Neural cell (in vitro differentiated cells): ENCODE measurements around the gene FIGNL2. TPM values are rescaled to one million over a fixed set of nuclear protein-coding genes. Genes with fewer than 3 reads are reported as not detected.

Experiments used
- H2AFZ ChIP-seq: fragments of 200-600, 300-800 bp; sonication (generic), shearing (Covaris generic); 2 replicates; pipeline ENCODE4 v1.6.0; 2014; ENCODE audit warnings: low read depth, mild to moderate bottlenecking, antibody characterized with exemption, low read length, moderate library complexity
- H3F3A ChIP-seq: fragments of 200-600 bp; shearing (Covaris generic); 2 replicates; pipeline ENCODE4 v1.6.1; 2016; ENCODE audit warnings: mild to moderate bottlenecking, moderate library complexity, mixed read lengths, antibody characterized with exemption, low read length; ENCODE audit not compliant: insufficient read depth, poor library complexity, severe bottlenecking
- H3K27ac ChIP-seq: fragments of 200-600, 300-800 bp; sonication (generic), shearing (Covaris generic); 2 replicates; pipeline ENCODE4 v1.5.1; 2014; ENCODE audit warnings: mild to moderate bottlenecking, low read length, moderate library complexity
- H3K27me3 ChIP-seq: fragments of 300-800, 200-600 bp; sonication (generic), shearing (Covaris generic); 2 replicates; pipeline ENCODE4 v1.6.0; 2014; ENCODE audit warnings: mild to moderate bottlenecking, low read depth, low read length, moderate library complexity; ENCODE audit not compliant: insufficient read depth
- H3K36me3 ChIP-seq: fragments of 300-800, 200-600 bp; sonication (generic), shearing (Covaris generic); 2 replicates; pipeline ENCODE4 v1.5.1; 2014; ENCODE audit warnings: mild to moderate bottlenecking, antibody characterized with exemption, low read length, moderate library complexity; ENCODE audit not compliant: insufficient read depth
- H3K4me2 ChIP-seq: fragments of 300-800, 200-600 bp; sonication (generic), shearing (Covaris generic); 2 replicates; pipeline ENCODE4 v1.6.0; 2014; ENCODE audit warnings: mild to moderate bottlenecking, low read length
- H3K4me3 ChIP-seq: fragments of 300-800, 200-600 bp; sonication (generic), shearing (Covaris generic); 2 replicates; pipeline ENCODE4 v1.5.1; 2014; ENCODE audit warnings: mild to moderate bottlenecking, low read length, moderate library complexity
- H3K79me2 ChIP-seq: fragments of 200-600 bp; shearing (Covaris generic); replicated peaks from 2 replicates; pipeline ENCODE4 v1.6.0; 2014; ENCODE audit warnings: mild to moderate bottlenecking, low read length, moderate library complexity; ENCODE audit not compliant: insufficient read depth
- H3K9ac ChIP-seq: fragments of 300-800, 200-600 bp; sonication (generic), shearing (Covaris generic); 2 replicates; pipeline ENCODE4 v1.6.1; 2016; ENCODE audit warnings: mild to moderate bottlenecking, low read length, mixed read lengths
- H3K9me2 ChIP-seq: fragments of 200-600 bp; shearing (Covaris generic); 2 replicates; pipeline ENCODE4 v1.6.1; 2016; ENCODE audit warnings: mild to moderate bottlenecking, low read length, mixed read lengths; ENCODE audit not compliant: insufficient read depth
- H3K9me3 ChIP-seq: fragments of 200-600, 300-800 bp; sonication (generic), shearing (Covaris generic); 2 replicates; pipeline ENCODE4 v1.6.1; 2016; ENCODE audit warnings: mild to moderate bottlenecking, mixed run types, low read length, moderate library complexity, mixed read lengths
- H4K20me1 ChIP-seq: fragments of 200-600 bp; shearing (Covaris generic); 2 replicates; pipeline ENCODE4 v1.6.1; 2016; ENCODE audit warnings: mild to moderate bottlenecking, mixed run types; ENCODE audit not compliant: insufficient read depth
- CTCF ChIP-seq: fragments of 450-650 bp; IDR thresholded peaks from 2 replicates; pipeline ENCODE4 v1.5.1; 2014; ENCODE audit warnings: antibody characterized with exemption, mild to moderate bottlenecking, moderate library complexity; ENCODE audit not compliant: poor library complexity, severe bottlenecking
- EP300 ChIP-seq: fragments of 450-650 bp; conservative IDR thresholded peaks from 2 replicates; pipeline ENCODE4 v1.6.1; 2014; ENCODE audit warnings: antibody characterized with exemption, mild to moderate bottlenecking, moderate library complexity; ENCODE audit not compliant: poor library complexity, severe bottlenecking
- EZH2 ChIP-seq: fragments of 200-600, 300-800 bp; shearing (Covaris generic), sonication (generic); IDR thresholded peaks from 2 replicates; pipeline ENCODE4 v1.6.1; 2014; ENCODE audit warnings: antibody characterized with exemption, low read length, borderline replicate concordance, mild to moderate bottlenecking; ENCODE audit not compliant: insufficient read depth, poor library complexity, severe bottlenecking
- MXI1 ChIP-seq: fragments of 450-650 bp; conservative IDR thresholded peaks from 2 replicates; pipeline ENCODE4 v1.6.1; 2014; ENCODE audit warnings: antibody characterized with exemption, mild to moderate bottlenecking; ENCODE audit not compliant: poor library complexity, severe bottlenecking
- POLR2AphosphoS5 ChIP-seq: IDR thresholded peaks from 2 replicates; pipeline ENCODE4 v1.6.1; 2012
- RAD21 ChIP-seq: fragments of 450-650 bp; conservative IDR thresholded peaks from 2 replicates; pipeline ENCODE4 v1.6.1; 2014; ENCODE audit warnings: antibody characterized with exemption, mild to moderate bottlenecking, moderate library complexity
- REST ChIP-seq: IDR thresholded peaks from 2 replicates; pipeline ENCODE4 v1.6.1; 2012; ENCODE audit warnings: borderline replicate concordance
- SMC3 ChIP-seq: fragments of 450-650 bp; conservative IDR thresholded peaks from 2 replicates; pipeline ENCODE4 v1.6.1; 2014; ENCODE audit warnings: antibody characterized with exemption, mild to moderate bottlenecking, moderate library complexity; ENCODE audit not compliant: poor library complexity
- TAF1 ChIP-seq: IDR thresholded peaks from 2 replicates; pipeline ENCODE4 v1.6.1; 2012; ENCODE audit warnings: low read depth
- polyA plus RNA-seq: library from polyadenylated mRNA; depleted of rRNA; stranded (reverse); fragments of >200 nt; gene quantifications from 2 replicates; pipeline ENCODE4 v1.2.3, GENCODE V29; 2014

FIGNL2 gene
- polyA plus RNA-seq, 1 donor from 2014 or later = 0.21 TPM

- no peak overlapping the region for H3K27ac ChIP-seq
- H3F3A ChIP-seq = no peaks in the 10 kb centered on the region
- peaks cover 14% of the 10 kb centered on the region for H3K27me3 ChIP-seq
- no peak overlapping the region for H3K9ac ChIP-seq
- no peaks in the 10 kb centered on the region for H4K20me1 ChIP-seq
- H2AFZ ChIP-seq = no peak overlapping the region
- H3K4me3 ChIP-seq = no peak overlapping the region
- H3K9me3 ChIP-seq = no peaks in the 10 kb centered on the region
- H3K79me2 ChIP-seq = no peaks in the 10 kb centered on the region
- no peak for TF ChIP-seq RAD21
- TF ChIP-seq POLR2AphosphoS5 = no peak
- no peak for TF ChIP-seq SMC3
- TF ChIP-seq TAF1 = no peak
- no peak for TF ChIP-seq CTCF
- TF ChIP-seq REST = no peak
- no peak for TF ChIP-seq MXI1
- TF ChIP-seq EZH2 = no peak
- TF ChIP-seq EP300 = no peak
- no peak overlapping the region for H3K4me2 ChIP-seq
- H3K9me2 ChIP-seq = no peaks in the 10 kb centered on the region
- H3K36me3 ChIP-seq = no peaks in the 10 kb centered on the region
Observed at GRCh38 chr12:51818566-51819300, 29.8 kb downstream of the FIGNL2 start.

GRCh38 chr12:51818086-51818485, 30.4 kb downstream of the FIGNL2 start:
- Histone ChIP-seq H2AFZ (no peak overlapping the region), H4K20me1 (no peaks in the 10 kb centered on the region), H3K9me3 (no peaks in the 10 kb centered on the region), H3K27ac (no peak overlapping the region), H3K9ac (no peak overlapping the region), H3K36me3 (no peaks in the 10 kb centered on the region), H3K9me2 (no peaks in the 10 kb centered on the region), H3F3A (no peaks in the 10 kb centered on the region), H3K4me3 (no peak overlapping the region), H3K4me2 (no peak overlapping the region), H3K27me3 (peaks cover 16% of the 10 kb centered on the region), H3K79me2 (no peaks in the 10 kb centered on the region)
- TF ChIP-seq POLR2AphosphoS5 = no peak
- no peak for TF ChIP-seq CTCF
- TF ChIP-seq SMC3 = no peak
- no peak for TF ChIP-seq EP300
- no peak for TF ChIP-seq TAF1
- TF ChIP-seq REST = no peak
- no peak for TF ChIP-seq RAD21
- no peak for TF ChIP-seq EZH2
- no peak for TF ChIP-seq MXI1
